ACHN (cell line): ENCODE data around the gene GNPDA1.
A peak's percentile ranks its signal among the peaks of the same experiment; 100 is the strongest.

ENCODE experiments used
- DNase-seq: peaks from one replicate; pipeline ENCODE4 v3.0.0-alpha.2; 2015
- in situ Hi-C: cut with HindIII; loops from 2 replicates; pipeline ENCODE4 v1.10.0; 2017; ENCODE audit warnings: low sequenced_read_pairs, low pct_ligation_motif_present, low pct_unique_long_range_greater_than_20kb

The GNPDA1 gene

GRCh38 chr5:141966275-141966962 is 46.4 kb downstream of the GNPDA1 start:
- no peak for DNase-seq
- in situ Hi-C loops: no loop called here

DNA sequence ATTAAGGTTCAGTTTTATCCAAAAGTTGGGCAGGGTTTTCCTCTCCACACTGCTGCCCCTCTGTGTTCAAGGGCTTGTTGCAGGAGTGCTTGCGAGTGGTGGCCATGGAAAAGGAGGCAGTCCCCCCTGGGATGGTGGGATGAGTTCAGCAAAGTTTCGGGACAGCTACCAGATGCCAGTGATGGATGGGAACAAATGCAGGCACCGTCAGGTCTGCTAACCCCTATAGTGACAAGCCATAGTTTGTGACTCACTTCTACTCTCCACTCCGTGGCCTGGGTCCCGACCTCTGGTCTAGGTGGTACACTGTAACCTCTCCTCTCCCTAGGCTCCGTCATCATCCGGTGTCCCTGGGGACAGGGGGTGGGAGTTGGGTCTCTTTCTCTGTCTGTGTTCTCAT is 47.8 kb downstream of the GNPDA1 start:
- no peak for DNase-seq
- in situ Hi-C loops: no loop called here

- DNase-seq: no peak
- in situ Hi-C loops: no loop called here
These were observed 49.1 kb downstream of the GNPDA1 start for GRCh38 chr5:141963701-141964100.

DNA sequence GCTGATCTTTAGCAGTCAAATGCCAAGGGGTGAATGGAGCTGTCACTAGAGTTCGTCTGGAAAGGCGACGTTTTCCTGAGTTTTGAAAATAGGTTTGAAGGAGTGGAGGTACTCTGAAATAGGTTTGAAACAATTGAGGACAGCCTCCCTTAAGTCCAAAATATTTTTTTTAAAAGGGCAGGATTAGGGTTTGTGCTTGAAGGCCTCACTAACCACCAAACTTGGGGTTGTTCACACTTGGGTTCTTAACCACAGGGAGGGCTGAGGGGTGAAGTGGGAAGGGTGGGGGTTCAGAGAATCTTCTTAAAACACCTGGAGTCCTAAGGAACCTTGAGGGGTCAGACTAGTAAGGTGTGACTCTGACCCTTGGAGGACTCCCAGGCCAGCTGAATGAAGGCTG is 51.4 kb downstream of the GNPDA1 start:
- DNase-seq: no peak
- in situ Hi-C loops: no loop called here

DNA sequence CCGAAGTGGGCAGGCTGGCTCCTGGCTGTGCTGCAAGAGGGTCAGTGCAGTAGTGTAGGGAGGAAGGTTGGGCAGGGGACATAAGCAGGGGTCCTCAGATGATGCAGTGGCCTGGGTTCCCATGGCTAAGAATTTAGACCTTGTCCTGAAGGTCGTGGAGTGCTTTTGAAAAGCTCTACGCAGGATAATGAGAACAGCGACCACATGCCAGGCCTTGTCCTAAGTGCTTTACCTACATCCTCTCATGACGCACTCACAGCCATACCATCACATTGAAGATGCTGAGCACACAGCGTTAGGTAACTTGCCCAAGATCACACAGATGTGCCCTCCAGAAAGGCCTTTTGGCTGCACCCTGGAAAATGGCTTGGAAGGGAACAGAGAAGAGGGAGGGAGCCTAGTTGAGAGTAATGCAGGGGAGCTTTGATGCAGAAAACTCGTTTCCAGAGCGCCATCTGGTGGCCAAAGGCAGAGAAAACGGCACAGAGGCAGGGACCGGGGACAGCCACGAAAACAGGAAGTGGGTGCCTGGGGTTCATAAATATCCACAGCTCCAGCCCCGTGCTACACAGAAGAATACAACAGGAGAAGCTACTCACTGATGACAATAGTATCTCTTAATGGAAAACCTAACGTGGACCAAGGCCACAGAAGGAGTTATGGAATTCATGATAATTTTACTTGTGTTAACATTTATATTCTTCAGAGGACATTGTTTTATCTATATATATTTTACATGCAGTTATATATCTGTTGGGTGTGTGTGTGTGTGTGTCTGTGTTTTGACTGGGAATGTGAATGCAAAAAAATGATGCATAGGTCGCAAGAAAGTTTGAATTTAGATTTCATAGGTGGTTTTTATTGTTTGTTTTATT is 52.1 kb downstream of the GNPDA1 start:
- DNase-seq: peak; percentile 83
- in situ Hi-C loops: no loop called here

DNA sequence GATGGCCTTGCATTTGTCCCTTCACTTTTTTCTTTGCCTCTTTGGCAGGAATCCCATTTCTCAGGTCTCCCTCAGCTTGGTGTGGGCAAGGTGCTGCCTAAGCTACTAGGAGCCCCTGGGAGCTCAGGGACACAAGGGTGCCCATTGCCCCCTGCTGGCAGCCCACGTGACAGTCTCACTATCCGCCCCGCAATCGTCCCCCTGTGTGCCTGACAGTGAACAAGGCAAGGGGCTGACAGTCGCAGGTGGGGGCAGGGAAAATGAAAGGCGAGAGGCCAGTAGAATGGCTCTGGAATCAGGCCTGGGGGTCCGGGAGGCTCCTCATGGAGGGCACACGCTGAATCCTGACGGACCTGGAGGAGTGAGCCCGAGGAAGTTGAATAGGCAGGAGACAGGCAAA is 52.8 kb downstream of the GNPDA1 start:
- in situ Hi-C loops: no loop called here
- DNase-seq: peak; percentile 7

- DNase-seq: no peak
- in situ Hi-C loops: no loop called here
These were observed 54.2 kb downstream of the GNPDA1 start for GRCh38 chr5:141958546-141959172.

DNA sequence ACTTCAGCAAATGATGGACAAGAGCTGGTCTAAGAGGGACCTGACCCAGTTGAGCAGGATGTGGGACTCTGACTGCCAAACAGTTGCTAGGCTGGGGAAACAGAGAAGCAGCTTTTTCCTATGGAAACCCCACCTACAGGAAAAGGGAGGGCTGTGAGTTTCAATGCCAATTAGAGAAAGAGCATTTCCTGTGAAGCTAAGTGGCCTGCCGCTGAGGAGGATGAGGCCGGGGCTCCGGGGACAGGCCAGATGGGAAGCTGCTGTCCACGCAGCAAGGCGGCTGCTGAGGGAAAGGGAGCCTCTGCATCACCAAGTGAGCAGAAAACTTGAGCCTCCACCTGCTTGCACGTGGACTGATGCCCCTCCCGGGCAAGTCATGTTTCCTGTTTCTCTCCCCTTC is 54.7 kb downstream of the GNPDA1 start, which contains the start of gene PCDH12:
Gene PCDH12, minus strand, starts transcription at position 90 of the 400 bp plus-strand sequence. CDS start 351 bp downstream, outside the sequence.
- DNase-seq: no peak

DNA sequence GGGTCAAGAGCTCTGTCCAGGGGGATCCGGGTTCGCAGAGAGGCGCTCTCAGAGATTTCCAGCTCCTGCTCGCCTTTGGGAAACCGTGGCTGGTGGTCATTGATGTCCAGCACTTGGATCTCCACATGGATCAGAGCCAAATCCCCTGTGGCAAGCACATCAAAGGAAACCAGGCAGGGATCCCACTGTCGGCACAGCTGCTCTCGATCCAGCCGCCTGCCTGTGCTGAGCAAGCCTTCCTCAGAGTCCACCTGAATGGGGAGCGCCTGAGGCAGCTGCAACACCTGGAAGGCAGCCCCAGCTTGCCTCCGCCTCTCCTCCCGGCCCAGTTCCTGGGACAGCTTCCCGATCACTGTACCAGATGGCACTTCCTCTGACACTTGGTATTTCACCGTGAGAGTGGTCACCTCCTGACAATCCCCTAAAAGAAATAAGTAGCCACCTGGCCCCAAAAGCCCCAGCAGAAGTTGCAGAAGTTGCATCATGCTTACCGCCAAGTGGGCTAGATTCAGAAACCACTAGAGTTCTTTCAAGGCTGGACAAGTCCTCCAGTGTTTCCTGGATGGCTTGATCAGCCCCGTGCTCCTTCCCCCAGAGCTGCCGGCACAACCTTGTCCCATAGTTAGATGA is 55.3 kb downstream of the GNPDA1 start:
- in situ Hi-C loops: no loop called here
- DNase-seq: no peak

More for the DNA sequence above, 54.7 kb downstream of the GNPDA1 start, which contains the start of gene PCDH12:
- in situ Hi-C loops: no loop called here

DNA sequence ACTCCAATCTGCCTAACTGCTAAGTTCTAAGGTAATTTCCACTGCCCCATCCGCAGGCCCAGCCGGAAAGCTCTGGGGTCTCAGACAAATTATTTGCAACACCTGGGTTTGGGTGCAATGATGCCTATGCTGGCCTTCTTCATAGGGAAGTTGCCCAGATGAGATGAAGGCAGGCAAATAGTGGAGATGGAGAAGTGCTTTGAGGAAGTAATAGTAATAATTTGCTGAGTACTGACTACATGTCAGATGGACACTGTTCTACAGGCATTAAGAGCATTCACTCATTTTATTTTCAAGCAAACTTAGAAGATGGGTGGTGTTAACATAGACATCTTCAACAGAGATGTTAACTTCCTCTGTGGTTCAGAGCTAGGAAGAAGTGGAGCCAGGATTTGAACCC is 58.6 kb downstream of the GNPDA1 start:
- in situ Hi-C loops: no loop called here
- DNase-seq: no peak

DNA sequence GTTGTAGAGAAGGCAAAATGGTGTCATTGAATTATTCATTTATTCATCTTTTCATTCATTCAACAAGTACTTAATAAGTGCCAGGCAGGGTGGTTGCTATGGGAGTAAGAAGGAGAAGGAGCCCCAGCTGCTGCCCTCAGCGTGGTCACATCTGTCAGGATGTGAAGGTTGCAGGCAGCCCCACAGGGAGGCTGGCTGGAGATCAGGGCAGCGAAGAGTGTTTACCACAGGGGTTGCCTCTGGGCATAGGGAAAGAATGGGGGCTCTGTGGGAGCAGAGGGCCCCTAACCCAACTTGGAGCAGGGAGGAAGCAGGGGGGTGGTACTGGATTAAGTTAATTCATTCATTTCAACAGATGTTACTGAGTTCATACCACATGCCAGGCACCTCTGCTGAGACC is 60.8 kb downstream of the GNPDA1 start:
- in situ Hi-C loops: no loop called here
- no peak for DNase-seq

GRCh38 chr5:141951332-141951781 is 61.5 kb downstream of the GNPDA1 start:
- in situ Hi-C loops: no loop called here
- DNase-seq: no peak
